ENCODE results near the gene AUTS2.

DNA sequence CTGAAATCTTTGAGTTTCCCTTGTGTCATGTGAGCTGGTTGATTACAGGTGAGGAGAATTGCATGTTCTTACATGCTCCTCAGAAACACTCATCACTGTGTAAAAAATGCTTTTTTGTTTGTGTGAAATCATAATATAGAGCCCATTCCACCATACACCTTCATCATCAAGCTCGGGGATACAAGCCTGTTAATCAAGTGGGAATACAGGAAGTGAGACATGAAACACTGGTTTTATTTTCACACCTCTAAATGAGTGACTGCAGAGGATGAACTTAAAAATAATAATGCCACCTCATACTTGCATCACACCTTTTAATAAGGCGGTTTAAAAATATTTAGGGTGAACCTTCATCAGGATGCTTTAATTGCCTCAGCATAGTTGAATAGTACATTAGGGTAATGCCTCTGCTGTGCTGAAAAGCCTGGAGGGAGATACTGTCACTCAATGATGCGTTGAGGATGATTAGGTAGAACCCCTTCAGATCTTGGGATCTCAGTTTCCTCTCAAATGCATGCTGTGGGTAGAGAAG, 164.6 kb downstream of the AUTS2 start:
- TF ChIP-seq EZH2 (IDR thresholded peaks at IDR 0.05; ENCODE audit: borderline replicate concordance, insufficient read depth, low read length, poor library complexity, severe bottlenecking) (no peak), CTCF (IDR thresholded peaks at IDR 0.05; ENCODE audit: poor library complexity, severe bottlenecking) (no peak), RAD21 (conservative IDR thresholded peaks at IDR 0.05) (no peak), EP300 (conservative IDR thresholded peaks at IDR 0.05; ENCODE audit: poor library complexity, severe bottlenecking) (no peak), POLR2AphosphoS5 (IDR thresholded peaks at IDR 0.05) (no peak), MXI1 (conservative IDR thresholded peaks at IDR 0.05; ENCODE audit: poor library complexity, severe bottlenecking) (no peak), SMC3 (conservative IDR thresholded peaks at IDR 0.05; ENCODE audit: poor library complexity) (no peak), TAF1 (IDR thresholded peaks at IDR 0.05; ENCODE audit: low read depth) (no peak)
- TF ChIP-seq, protein P1, sequence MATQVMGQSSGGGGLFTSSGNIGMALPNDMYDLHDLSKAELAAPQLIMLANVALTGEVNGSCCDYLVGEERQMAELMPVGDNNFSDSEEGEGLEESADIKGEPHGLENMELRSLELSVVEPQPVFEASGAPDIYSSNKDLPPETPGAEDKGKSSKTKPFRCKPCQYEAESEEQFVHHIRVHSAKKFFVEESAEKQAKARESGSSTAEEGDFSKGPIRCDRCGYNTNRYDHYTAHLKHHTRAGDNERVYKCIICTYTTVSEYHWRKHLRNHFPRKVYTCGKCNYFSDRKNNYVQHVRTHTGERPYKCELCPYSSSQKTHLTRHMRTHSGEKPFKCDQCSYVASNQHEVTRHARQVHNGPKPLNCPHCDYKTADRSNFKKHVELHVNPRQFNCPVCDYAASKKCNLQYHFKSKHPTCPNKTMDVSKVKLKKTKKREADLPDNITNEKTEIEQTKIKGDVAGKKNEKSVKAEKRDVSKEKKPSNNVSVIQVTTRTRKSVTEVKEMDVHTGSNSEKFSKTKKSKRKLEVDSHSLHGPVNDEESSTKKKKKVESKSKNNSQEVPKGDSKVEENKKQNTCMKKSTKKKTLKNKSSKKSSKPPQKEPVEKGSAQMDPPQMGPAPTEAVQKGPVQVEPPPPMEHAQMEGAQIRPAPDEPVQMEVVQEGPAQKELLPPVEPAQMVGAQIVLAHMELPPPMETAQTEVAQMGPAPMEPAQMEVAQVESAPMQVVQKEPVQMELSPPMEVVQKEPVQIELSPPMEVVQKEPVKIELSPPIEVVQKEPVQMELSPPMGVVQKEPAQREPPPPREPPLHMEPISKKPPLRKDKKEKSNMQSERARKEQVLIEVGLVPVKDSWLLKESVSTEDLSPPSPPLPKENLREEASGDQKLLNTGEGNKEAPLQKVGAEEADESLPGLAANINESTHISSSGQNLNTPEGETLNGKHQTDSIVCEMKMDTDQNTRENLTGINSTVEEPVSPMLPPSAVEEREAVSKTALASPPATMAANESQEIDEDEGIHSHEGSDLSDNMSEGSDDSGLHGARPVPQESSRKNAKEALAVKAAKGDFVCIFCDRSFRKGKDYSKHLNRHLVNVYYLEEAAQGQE (IDR thresholded peaks at IDR 0.05; ENCODE audit: borderline replicate concordance) = no peak
